Naive B cell (primary cell): Measurements from ENCODE around the gene CXCR5. TPM values are rescaled to one million over a fixed set of nuclear protein-coding genes. Genes with fewer than 3 reads are reported as not detected.
A peak's percentile ranks its signal among the peaks of the same experiment; 100 is the strongest.
"Not testable (repeated sequence)": the region's sequence is repeated elsewhere in the genome, so short reads cannot be mapped to it uniquely, and the experiment has no call there.

Experiments
- ATAC-seq, 2 donors: fragments of 150-1000 bp; cut with Tn5 transposase; 2 replicates each; pipeline ENCODE4 v1.10.0; 2021; ENCODE audit warnings: low read depth in 2 of 2, mild to moderate bottlenecking in 2 of 2, moderate library complexity in 2 of 2
- DNase-seq: peaks from one replicate; pipeline ENCODE4 v3.0.0; 2022
- H3K27ac Mint-ChIP-seq, 6 donors: one replicate each; pipeline ENCODE4 v1.8.0; 2020 to 2022; ENCODE audit warnings: mild to moderate bottlenecking in 6 of 6, mixed read lengths in 6 of 6, moderate library complexity in 5 of 6, inconsistent platforms in 2 of 6
- H3K27me3 Mint-ChIP-seq, 3 donors: one replicate each; pipeline ENCODE4 v1.8.0; 2021 to 2022; ENCODE audit warnings: mixed read lengths in 3 of 3, mild to moderate bottlenecking in 1 of 3
- H3K36me3 Mint-ChIP-seq, 2 donors: one replicate each; pipeline ENCODE4 v1.8.0; 2020 to 2022; ENCODE audit warnings: mixed read lengths in 2 of 2, inconsistent platforms in 1 of 2, mild to moderate bottlenecking in 1 of 2
- H3K4me1 Mint-ChIP-seq, 3 donors: one replicate each; pipeline ENCODE4 v1.8.0; 2020 to 2022; ENCODE audit warnings: mixed read lengths in 3 of 3, inconsistent platforms in 1 of 3, mild to moderate bottlenecking in 1 of 3, moderate library complexity in 1 of 3
- H3K4me3 Mint-ChIP-seq, 8 donors: one replicate each; pipeline ENCODE4 v1.8.0; 2020 to 2022; ENCODE audit warnings: mild to moderate bottlenecking in 8 of 8, mixed read lengths in 8 of 8, moderate library complexity in 8 of 8, inconsistent platforms in 2 of 8
- H3K9me3 Mint-ChIP-seq, 7 donors: one replicate each; pipeline ENCODE4 v1.8.0; 2020 to 2022; ENCODE audit warnings: mixed read lengths in 7 of 7, mild to moderate bottlenecking in 5 of 7, inconsistent platforms in 2 of 7, moderate library complexity in 1 of 7
- polyA plus RNA-seq, 6 donors: library from polyadenylated mRNA; unstranded; fragments of 300-500 nt; fragmentation: Illumina TruSeq; gene quantifications; one replicate each; pipeline ENCODE4 v1.2.3, GENCODE V29; 2021; ENCODE audit warnings: low read depth in 6 of 6

CXCR5 gene
- polyA plus RNA-seq, result 100 to 1,000 TPM; 101 to 157 (median 116) TPM

DNA sequence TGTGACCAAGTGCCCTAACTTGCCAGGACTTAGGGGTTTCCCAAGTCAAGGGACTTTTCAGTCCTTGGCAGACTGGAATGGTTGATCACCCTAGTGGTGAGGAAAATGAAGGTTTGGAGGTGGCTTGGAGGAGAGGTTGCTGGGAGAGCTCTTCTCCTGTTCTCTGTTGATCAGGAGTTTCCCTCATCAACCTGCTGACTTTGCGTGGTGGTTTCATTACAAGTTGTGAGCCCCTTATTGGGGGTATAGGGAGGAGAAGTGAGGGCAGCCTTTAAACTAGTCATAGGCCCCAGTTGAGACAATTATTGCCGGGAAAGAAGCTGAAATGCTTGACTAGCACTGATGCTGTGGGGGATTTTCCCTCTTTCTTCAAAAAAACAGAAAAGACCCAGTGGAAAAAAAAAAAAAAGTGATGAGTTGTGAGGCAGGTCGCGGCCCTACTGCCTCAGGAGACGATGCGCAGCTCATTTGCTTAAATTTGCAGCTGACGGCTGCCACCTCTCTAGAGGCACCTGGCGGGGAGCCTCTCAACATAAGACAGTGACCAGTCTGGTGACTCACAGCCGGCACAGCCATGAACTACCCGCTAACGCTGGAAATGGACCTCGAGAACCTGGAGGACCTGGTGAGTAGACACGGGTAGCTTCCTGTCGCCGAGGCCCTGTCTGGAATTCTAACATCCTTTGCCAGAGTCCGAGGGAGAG, at the start of gene CXCR5:
Gene CXCR5, plus strand, starts transcription at position 525 of the 704 bp plus-strand sequence. Its CDS starts 50 bp downstream, at position 575.
- peaks cover 23 to 32% of the 10 kb centered on the region in 2 donors for H3K36me3 Mint-ChIP-seq
- peaks cover 0 to 2% (median 0%) of the 10 kb centered on the region in 7 donors for H3K9me3 Mint-ChIP-seq
- H3K4me3 Mint-ChIP-seq, result peak within 1 kb of the TSS; percentile 87 to 99 (median 96)
- DNase-seq (peak; percentile 89), ATAC-seq (peak; percentile 75 to 78)
- H3K4me1 Mint-ChIP-seq, result peaks cover 70 to 85% (median 81%) of the 10 kb centered on the region in 3 donors
- H3K27me3 Mint-ChIP-seq, result no peaks in the 10 kb centered on the region
- peak within 1 kb of the TSS; percentile 98 to 100 (median 100) for H3K27ac Mint-ChIP-seq

GRCh38 chr11:118834427-118835028, 49.2 kb upstream of the CXCR5 start:
- H3K9me3 Mint-ChIP-seq, result no peaks in the 10 kb centered on the region
- peak overlapping the region; percentile 28 to 87 (median 67) for H3K27ac Mint-ChIP-seq
- H3K4me3 Mint-ChIP-seq, result peak overlapping the region in 6 of 8 donors; percentile 1 to 60 (median 46)
- no peaks in the 10 kb centered on the region for H3K27me3 Mint-ChIP-seq
- peaks cover 21 to 47% (median 33%) of the 10 kb centered on the region in 3 donors for H3K4me1 Mint-ChIP-seq
- no peaks in the 10 kb centered on the region for H3K36me3 Mint-ChIP-seq
- DNase-seq, result no peak
- ATAC-seq, result peak; percentile 43 to 55

DNA sequence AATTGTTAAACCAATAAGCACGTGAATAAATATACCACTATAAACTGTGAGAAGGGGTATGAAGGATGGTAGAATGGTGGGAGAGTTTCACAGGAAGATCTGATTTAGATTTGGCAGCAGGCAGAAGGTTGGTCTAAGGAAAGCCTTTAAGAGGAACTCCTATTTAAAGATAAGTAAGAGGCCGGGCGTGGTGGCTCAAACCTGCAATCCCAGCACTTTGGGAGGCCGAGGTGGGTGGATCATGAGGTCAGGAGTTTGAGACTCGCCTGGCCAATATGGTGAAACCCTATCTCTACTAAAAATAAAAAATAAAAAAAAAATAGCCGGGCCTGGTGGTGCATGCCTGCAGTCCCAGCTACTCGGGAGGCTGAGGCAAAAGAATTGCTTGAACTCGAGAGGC, 45.8 kb upstream of the CXCR5 start:
- Mint-ChIP-seq H3K36me3 (no peaks in the 10 kb centered on the region), H3K4me3 (peak overlapping the region in 1 of 8 donors; percentile 36), H3K27me3 (no peaks in the 10 kb centered on the region), H3K4me1 (peaks cover 34 to 59% (median 50%) of the 10 kb centered on the region in 3 donors), H3K27ac (peak overlapping the region in 2 of 6 donors; percentile 5 to 83), H3K9me3 (no peaks in the 10 kb centered on the region)
- ATAC-seq (no peak), DNase-seq (no peak)

- ATAC-seq (peak; percentile 83 to 87), DNase-seq (peak; percentile 47)
- peak overlapping the region in 2 of 8 donors; percentile 1 to 83 for H3K4me3 Mint-ChIP-seq
- no peaks in the 10 kb centered on the region for H3K27me3 Mint-ChIP-seq
- H3K4me1 Mint-ChIP-seq, result peaks cover 34 to 48% (median 44%) of the 10 kb centered on the region in 3 donors
- peak overlapping the region; percentile 1 to 87 (median 36) for H3K27ac Mint-ChIP-seq
- H3K36me3 Mint-ChIP-seq, result no peaks in the 10 kb centered on the region
- no peaks in the 10 kb centered on the region for H3K9me3 Mint-ChIP-seq
These were observed 44.7 kb upstream of the CXCR5 start for GRCh38 chr11:118838905-118839553.

- H3K27ac Mint-ChIP-seq, result peak overlapping the region; percentile 13 to 91 (median 85)
- peak; percentile 56 to 59 for ATAC-seq
- peak overlapping the region in 5 of 8 donors; percentile 17 to 67 (median 45) for H3K4me3 Mint-ChIP-seq
- H3K9me3 Mint-ChIP-seq, result no peaks in the 10 kb centered on the region
- DNase-seq, result no peak
- H3K36me3 Mint-ChIP-seq, result no peaks in the 10 kb centered on the region
- peaks cover 36 to 49% (median 45%) of the 10 kb centered on the region in 3 donors for H3K4me1 Mint-ChIP-seq
- H3K27me3 Mint-ChIP-seq, result no peaks in the 10 kb centered on the region
These were observed 42.0 kb upstream of the CXCR5 start for GRCh38 chr11:118841469-118842242.

- no peaks in the 10 kb centered on the region for H3K36me3 Mint-ChIP-seq
- no peak overlapping the region for H3K4me3 Mint-ChIP-seq
- H3K27me3 Mint-ChIP-seq, result no peaks in the 10 kb centered on the region
- DNase-seq (no peak), ATAC-seq (no peak)
- peaks cover 38 to 53% (median 49%) of the 10 kb centered on the region in 3 donors for H3K4me1 Mint-ChIP-seq
- no peaks in the 10 kb centered on the region for H3K9me3 Mint-ChIP-seq
- H3K27ac Mint-ChIP-seq, result peak overlapping the region in 3 of 6 donors; percentile 44 to 89 (median 51)
These were observed 41.3 kb upstream of the CXCR5 start for GRCh38 chr11:118842369-118842768.

DNA sequence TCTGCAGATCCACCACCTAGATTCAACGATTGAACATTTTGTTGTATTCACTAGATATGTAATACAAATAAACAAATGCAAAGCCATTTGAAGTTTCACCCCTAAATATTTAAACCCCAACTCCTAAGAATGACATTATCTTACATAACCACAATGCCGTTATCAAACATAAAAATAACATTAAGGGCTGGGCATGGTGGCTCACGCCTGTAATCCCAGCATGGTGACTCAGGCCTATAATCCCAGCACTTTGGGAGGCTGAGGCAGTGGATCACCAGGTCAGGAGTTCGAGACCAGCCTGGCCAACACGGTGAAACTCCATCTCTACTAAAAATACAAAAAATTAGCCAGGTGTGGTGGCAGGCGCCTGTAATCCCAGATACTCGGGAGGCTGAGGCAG, 40.8 kb upstream of the CXCR5 start:
- not testable (repeated sequence) for H3K4me3 Mint-ChIP-seq, H3K27me3 Mint-ChIP-seq, DNase-seq, ATAC-seq, H3K36me3 Mint-ChIP-seq, H3K9me3 Mint-ChIP-seq
- peaks cover 38 to 51% (median 49%) of the 10 kb centered on the region in 3 donors for H3K4me1 Mint-ChIP-seq
- H3K27ac Mint-ChIP-seq, result peak overlapping the region in 1 of 6 donors; percentile 44

- H3K9me3 Mint-ChIP-seq, result no peaks in the 10 kb centered on the region
- no peak for ATAC-seq
- H3K4me1 Mint-ChIP-seq, result peaks cover 39 to 49% (median 48%) of the 10 kb centered on the region in 3 donors
- no peak overlapping the region for H3K4me3 Mint-ChIP-seq
- no peak for DNase-seq
- H3K36me3 Mint-ChIP-seq, result no peaks in the 10 kb centered on the region
- peak overlapping the region in 2 of 6 donors; percentile 1 to 30 for H3K27ac Mint-ChIP-seq
- no peaks in the 10 kb centered on the region for H3K27me3 Mint-ChIP-seq
These were observed 40.1 kb upstream of the CXCR5 start for GRCh38 chr11:118843565-118843964.

DNA sequence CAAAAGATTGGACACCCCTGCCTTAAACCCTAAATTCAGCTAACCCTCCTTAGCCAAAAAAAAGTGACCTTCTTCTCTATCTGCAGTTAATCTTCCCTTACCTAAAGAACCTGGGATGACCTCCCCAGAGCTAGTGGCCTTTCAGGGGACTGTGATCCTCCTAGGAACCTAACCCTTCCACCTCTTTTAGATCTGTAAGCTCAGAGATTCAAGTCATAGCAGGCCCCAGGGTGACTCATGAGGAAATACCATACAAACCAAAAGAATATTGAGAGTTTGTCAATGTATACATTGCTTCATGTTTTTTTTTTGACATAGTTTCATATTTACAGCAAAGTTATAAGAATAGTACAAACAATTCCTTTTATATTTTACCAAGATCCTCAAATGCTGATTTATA, 38.3 kb upstream of the CXCR5 start:
- Mint-ChIP-seq H3K36me3 (no peaks in the 10 kb centered on the region), H3K27me3 (no peaks in the 10 kb centered on the region), H3K4me1 (peaks cover 41 to 44% (median 43%) of the 10 kb centered on the region in 3 donors), H3K9me3 (no peaks in the 10 kb centered on the region), H3K4me3 (no peak overlapping the region), H3K27ac (peak overlapping the region in 4 of 6 donors; percentile 19 to 89 (median 57))
- no peak for DNase-seq
- ATAC-seq, result no peak

GRCh38 chr11:118846181-118846935, 37.3 kb upstream of the CXCR5 start:
- Mint-ChIP-seq H3K4me3 (peak overlapping the region in 1 of 8 donors; percentile 40), H3K4me1 (peaks cover 37 to 41% (median 38%) of the 10 kb centered on the region in 3 donors), H3K27ac (peak overlapping the region in 4 of 6 donors; percentile 20 to 82 (median 72)), H3K27me3 (no peaks in the 10 kb centered on the region), H3K9me3 (no peaks in the 10 kb centered on the region), H3K36me3 (no peaks in the 10 kb centered on the region)
- no peak for DNase-seq
- no peak for ATAC-seq

- Mint-ChIP-seq H3K4me1 (peaks cover 33 to 54% (median 33%) of the 10 kb centered on the region in 3 donors), H3K4me3 (no peak overlapping the region), H3K36me3 (no peaks in the 10 kb centered on the region), H3K9me3 (no peaks in the 10 kb centered on the region), H3K27me3 (no peaks in the 10 kb centered on the region), H3K27ac (peak overlapping the region in 2 of 6 donors; percentile 57 to 70)
- ATAC-seq (no peak), DNase-seq (no peak)
These were observed 33.9 kb upstream of the CXCR5 start for GRCh38 chr11:118849825-118850224.

DNA sequence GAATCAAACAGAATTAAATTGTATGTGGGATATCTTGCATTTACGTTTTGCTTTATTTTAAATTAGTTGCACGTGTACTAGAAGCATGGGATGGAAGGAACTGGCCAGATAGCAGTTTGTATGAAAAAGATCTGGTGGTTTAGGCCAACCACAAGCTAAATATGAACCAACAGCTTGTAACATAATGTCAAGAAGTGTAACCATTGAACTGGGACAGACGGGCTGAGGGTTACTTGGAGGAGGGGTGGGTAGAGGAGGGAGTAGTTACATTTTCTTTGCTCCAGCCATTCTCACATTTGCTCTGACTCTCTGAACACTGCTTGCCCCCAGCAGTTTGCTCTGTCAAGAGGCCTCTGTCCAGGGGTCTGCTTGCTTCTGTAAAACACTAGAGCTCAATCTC, 31.7 kb upstream of the CXCR5 start:
- no peaks in the 10 kb centered on the region for H3K36me3 Mint-ChIP-seq
- DNase-seq (peak; percentile 47), ATAC-seq (peak; percentile 92 to 95)
- H3K9me3 Mint-ChIP-seq, result no peaks in the 10 kb centered on the region
- H3K27ac Mint-ChIP-seq, result peak overlapping the region; percentile 58 to 94 (median 74)
- no peaks in the 10 kb centered on the region for H3K27me3 Mint-ChIP-seq
- H3K4me1 Mint-ChIP-seq, result peaks cover 23 to 54% (median 32%) of the 10 kb centered on the region in 3 donors
- peak overlapping the region in 7 of 8 donors; percentile 54 to 85 (median 77) for H3K4me3 Mint-ChIP-seq
